GM18502 (cell line): ENCODE results near the gene CLIC6.
A peak's percentile ranks its signal among the peaks of the same experiment; 100 is the strongest.
"Not testable (repeated sequence)": the region's sequence is repeated elsewhere in the genome, so short reads cannot be mapped to it uniquely, and the experiment has no call there.

Experiments
- ATAC-seq: cut with Tn5 transposase; IDR thresholded peaks from one replicate; pipeline ENCODE4 v1.9.1; 2021; ENCODE audit warnings: mild to moderate bottlenecking; ENCODE audit not compliant: unreplicated experiment, poor library complexity

Gene CLIC6

DNA sequence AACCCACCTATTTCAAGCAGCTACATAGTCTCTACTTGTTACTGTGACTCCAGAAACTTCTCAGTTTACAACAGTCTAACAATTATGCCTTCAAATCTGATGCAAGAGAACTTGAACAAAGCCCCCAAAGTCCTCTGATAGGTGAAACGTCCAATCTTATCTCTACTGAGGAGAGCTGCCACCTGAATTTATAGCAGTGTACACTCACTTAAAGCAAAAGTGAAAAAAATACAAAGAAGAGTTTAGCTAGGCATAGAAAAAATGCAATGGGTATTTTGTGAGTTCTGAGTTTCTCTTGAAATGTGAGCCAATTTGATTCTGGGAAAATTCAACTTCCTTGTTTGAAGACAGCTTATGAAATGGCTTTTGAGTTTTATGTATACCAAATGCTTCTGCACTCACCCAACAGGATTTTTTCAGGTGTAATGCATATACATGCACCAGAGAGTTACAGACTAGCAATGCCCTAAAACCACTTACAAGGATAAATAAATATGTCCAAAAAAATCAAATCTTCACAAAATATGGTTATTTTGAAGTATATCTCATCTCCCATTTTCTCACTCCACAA is 17.8 kb upstream of the CLIC6 start:
- ATAC-seq = no peak

- no peak for ATAC-seq
Observed at GRCh38 chr21:34651642-34652041, 17.2 kb upstream of the CLIC6 start.

DNA sequence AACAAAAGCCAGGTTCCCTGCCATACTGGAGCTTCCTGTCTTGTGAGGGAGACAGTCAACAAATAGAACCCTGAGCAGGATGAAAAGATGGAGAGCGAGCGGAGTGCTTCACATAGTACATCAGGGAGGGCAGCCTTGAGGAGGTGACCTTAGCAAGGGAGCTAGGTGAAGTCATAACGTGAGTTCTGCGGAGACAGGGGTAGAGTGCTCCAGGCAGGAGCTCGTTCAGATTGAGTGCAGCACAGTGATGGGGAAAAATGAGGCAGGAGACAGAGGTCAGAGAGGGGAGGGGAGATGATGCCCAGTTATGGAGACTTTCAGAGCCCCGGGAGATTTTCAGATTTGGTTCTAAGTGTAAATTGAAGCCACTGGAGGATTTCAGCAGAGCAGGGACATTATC is 15.3 kb upstream of the CLIC6 start:
- ATAC-seq = no peak

DNA sequence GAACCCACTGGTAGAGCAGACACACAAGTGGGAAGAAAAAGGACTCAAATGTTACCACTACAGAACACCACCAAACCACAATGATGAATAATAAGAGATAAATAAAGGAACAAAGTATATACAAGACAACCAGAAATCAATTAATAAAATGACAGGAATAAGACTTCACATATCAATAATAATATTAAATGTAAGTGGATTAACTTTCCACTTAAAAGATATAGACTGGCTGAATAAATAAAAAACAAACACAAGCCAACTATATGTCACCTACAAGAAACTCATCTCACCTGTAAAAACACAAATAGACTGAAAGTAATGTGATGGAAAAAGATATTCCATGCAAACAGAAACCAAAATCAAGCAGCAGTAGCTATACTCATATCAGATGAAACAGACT is 6.9 kb upstream of the CLIC6 start:
- ATAC-seq = no peak

DNA sequence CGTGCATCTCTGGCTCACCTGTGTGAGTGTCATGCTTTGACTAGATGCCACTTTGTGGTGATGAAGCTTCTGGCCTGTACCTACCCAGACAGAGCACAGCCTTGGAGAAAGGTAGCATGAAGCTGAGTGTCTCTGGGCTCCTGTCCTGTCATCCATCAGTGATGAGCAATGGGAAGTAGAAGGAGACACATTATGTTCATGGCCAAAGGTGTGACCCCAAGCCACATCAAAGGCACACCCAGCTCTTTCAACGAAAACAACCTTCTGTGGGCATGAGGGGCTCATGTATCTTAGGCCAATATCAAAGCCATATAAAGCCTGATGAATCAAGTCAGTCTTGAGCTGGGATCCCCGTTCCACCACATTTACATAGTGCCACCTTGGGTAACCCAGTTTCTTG is 1.0 kb upstream of the CLIC6 start:
- no peak for ATAC-seq

GRCh38 chr21:34669149-34669879 is 520 bp downstream of the CLIC6 start:
- peak; percentile 64 for ATAC-seq

- ATAC-seq = not testable (repeated sequence)
Observed at GRCh38 chr21:34669880-34670219, 1.1 kb downstream of the CLIC6 start.

DNA sequence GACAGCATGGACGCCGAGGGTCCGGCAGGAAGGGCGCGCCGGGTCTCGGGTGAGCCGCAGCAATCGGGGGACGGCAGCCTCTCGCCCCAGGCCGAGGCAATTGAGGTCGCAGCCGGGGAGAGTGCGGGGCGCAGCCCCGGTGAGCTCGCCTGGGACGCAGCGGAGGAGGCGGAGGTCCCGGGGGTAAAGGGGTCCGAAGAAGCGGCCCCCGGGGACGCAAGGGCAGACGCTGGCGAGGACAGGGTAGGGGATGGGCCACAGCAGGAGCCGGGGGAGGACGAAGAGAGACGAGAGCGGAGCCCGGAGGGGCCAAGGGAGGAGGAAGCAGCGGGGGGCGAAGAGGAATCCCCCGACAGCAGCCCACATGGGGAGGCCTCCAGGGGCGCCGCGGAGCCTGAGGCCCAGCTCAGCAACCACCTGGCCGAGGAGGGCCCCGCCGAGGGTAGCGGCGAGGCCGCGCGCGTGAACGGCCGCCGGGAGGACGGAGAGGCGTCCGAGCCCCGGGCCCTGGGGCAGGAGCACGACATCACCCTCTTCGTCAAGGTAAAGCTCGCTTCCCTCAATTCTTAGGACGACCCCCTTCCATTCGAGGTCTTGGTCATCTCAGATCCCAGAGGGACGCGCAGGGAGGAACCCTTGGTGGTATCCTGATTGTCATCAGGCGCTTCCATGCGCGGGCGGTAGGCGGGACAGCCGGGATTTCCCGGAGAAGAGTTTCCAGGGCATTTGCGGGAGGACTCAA is 1.6 kb downstream of the CLIC6 start:
- ATAC-seq = no peak

- no peak for ATAC-seq
Observed at GRCh38 chr21:34670962-34671348, 2.2 kb downstream of the CLIC6 start.

GRCh38 chr21:34671462-34671861 is 2.7 kb downstream of the CLIC6 start:
- no peak for ATAC-seq

- no peak for ATAC-seq
Observed at GRCh38 chr21:34671891-34672290, 3.1 kb downstream of the CLIC6 start.

DNA sequence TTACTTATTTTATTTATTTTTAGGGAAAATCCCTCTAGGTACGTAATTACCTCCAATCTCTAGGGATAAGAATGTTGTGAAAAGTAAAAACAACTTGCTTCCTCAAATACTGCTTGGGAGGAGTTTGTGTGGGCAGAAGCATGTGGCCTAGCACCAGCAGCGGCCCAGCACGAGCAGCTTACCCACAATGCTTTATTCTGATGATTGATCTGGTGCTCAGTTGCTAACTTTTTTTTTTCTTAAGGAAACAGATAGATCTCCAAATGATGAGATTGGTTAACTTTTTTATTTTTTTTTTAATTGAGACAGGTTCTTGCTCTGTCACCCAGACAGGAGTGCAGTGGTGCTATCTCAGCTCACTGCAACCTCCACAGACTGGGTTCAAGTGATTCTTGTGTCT is 4.2 kb downstream of the CLIC6 start:
- ATAC-seq = no peak

- no peak for ATAC-seq
Observed at GRCh38 chr21:34674468-34674867, 5.7 kb downstream of the CLIC6 start.

DNA sequence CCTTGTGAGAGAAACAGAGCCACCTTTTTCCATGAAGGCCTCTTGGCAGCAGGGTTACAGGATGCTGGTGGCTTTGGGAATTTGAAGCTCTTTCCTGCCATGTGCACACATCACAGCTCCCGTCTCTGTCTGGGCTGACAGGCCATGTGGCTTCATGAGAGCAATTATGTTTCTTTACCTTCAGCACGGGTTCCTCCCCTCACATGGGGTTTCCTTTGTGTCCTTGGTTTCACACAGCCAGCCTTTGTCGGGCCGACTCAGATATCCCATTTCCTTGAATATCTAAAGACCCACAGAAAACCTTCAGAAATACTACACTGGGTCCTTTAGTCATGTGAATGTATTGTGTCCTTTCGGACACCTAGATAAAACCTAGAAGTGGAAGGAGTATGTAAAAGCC is 7.1 kb downstream of the CLIC6 start:
- ATAC-seq = no peak

GRCh38 chr21:34679051-34679450 is 10.3 kb downstream of the CLIC6 start:
- ATAC-seq = no peak

GRCh38 chr21:34684174-34684876 is 15.5 kb downstream of the CLIC6 start:
- no peak for ATAC-seq

DNA sequence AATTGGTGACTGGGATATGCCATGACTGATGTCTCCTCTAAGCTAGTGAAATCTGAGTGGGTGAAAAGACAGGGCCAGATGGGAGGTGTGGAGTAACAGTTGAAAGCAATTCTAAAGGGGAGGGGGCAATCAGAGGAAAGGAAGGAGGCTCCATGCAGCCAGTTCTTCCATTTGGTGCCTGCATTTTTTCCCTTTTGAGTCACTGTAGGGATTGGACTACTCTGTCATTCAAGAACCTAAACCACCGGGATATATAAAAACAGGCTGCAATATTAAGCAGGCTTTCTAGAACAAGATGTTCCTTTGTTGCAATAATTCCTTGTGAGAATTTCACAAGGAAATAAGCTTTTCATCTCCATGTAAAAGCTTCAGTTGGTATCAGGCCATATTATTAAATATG is 18.3 kb downstream of the CLIC6 start:
- no peak for ATAC-seq

- ATAC-seq = no peak
Observed at GRCh38 chr21:34687745-34688144, 19.0 kb downstream of the CLIC6 start.

- no peak for ATAC-seq
Observed at GRCh38 chr21:34688145-34688544, 19.4 kb downstream of the CLIC6 start.

DNA sequence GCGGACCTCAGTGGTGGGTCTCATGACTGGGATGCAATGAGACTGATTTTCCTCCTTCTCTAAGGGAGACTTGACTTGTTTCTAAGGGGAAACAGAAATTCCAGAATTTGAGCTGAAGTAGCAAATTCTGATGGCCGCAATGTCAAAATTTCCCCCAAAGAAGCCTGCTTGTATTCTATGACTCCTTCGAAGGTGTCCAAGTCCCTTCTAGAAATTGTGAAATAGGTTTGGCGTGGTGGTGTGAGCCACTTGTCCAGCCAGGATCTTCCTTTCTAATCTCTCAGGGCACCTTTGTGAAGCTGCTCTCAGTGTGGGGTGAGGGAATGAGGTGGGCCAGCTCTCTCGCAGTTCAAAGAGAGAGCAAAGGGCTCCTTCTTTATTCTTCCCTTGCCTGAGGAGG is 19.9 kb downstream of the CLIC6 start:
- ATAC-seq = no peak
